ENCODE data around the gene NPFFR2.
"Not testable (repeated sequence)": the region's sequence is repeated elsewhere in the genome, so short reads cannot be mapped to it uniquely, and the experiment has no call there.

Gene NPFFR2

DNA sequence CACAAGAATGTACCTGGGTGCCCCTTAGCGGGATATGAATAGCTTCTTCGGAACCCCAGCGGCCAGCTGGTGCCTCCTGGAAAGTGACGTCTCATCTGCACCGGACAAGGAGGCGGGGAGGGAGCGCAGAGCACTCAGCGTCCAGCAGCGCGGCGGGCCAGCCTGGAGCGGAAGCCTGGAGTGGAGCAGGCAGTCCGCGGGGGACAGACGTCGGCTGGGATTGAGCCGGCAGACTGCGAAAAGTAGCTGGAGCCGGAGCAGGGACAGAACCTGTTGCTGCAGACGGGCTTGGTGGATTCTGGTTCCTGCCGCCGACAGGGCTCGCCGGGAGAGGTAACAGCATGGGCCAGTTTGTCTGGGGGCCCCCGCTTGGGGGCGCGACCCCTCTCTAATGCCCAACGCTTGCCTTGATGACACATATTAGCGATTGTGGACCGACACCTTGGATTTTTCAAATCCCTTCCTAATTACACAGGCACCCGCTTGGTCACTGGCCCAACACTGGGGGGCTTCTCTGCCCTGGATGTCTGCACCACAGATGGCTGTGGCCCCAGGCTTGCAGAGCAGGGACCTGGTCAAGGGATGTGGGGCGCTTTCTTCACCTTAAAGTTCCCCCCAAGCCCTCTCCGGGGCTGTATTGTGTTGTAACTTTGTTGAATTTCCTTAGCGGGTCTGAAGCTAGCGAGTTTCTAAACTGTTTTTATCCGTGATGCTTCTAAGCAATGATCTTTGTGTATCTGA is at the start of gene NPFFR2:
Gene NPFFR2 (plus strand): TSS at position 133 of the 741 bp plus-strand sequence. CDS start 96,592 bp downstream, outside the sequence.
- no peak for DNase-seq

- DNase-seq, result no peak
Measured at GRCh38 chr4:71992571-71993312, 39.1 kb upstream of the NPFFR2 start.

- no peak for DNase-seq
Measured at GRCh38 chr4:71994559-71994958, 37.2 kb upstream of the NPFFR2 start.

GRCh38 chr4:71995297-71995696 is 36.5 kb upstream of the NPFFR2 start:
- no peak for DNase-seq

GRCh38 chr4:72006586-72006985 is 25.2 kb upstream of the NPFFR2 start:
- no peak for DNase-seq

GRCh38 chr4:72011906-72012305 is 19.9 kb upstream of the NPFFR2 start:
- no peak for DNase-seq

DNA sequence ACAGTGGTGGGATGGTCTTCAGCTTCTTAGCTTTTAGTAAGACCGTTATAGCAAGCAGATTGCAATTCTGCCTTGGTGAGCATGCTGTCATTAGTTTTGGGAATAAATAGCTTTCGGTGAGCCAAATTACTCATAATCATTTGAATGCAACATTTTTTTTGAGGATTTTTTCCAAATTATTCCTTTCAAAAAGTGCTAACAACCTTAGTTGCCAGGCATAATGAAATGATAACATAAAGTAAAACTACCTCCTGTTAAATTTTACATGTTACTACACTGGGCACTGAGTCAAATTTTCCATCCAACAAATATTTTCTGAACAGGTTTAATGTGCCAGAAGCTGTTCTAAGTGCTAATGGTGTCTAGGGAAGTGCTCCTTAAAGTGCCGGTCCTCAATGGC is 15.8 kb upstream of the NPFFR2 start:
- DNase-seq, result no peak

GRCh38 chr4:72019688-72020087 is 12.1 kb upstream of the NPFFR2 start:
- no peak for DNase-seq

DNA sequence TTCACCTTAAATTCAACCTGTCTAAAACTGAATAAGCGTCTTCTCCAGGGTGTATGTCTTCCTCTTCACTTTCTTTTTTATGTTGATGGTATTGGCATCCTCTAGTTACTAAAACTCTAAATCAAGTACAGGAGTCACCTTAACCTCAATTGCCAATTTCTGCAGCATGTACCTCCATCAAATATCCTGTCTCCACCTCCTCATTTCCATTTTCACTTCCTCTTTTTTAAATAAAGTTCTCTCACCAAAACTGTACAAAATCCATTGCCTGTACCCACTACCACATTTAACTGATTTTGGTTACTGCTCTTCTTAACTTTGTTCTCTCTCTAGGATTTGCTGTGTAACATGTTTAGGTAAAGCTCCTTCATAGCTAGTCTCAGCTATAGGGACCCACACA is 9.2 kb upstream of the NPFFR2 start:
- DNase-seq, result no peak

DNA sequence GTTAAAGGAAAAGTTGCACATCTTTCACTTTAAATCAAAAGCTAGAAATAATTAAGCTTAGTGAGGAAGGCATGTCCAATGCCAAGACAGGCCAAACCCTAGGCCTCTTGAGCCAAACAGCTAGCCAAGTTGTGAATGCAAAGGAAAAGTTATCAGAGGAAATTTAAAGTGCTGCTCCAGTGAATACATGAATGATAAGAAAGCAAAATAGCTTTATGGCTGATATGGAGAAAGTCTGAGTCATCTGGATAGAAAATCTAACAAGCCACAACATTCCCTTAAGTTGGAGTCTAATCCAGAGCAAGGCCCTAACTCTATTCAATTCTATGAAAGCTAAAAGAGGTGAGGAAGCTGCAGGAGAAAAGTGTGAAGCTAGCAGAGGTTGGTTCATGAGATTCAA is 23.8 kb downstream of the NPFFR2 start:
- no peak for DNase-seq

DNA sequence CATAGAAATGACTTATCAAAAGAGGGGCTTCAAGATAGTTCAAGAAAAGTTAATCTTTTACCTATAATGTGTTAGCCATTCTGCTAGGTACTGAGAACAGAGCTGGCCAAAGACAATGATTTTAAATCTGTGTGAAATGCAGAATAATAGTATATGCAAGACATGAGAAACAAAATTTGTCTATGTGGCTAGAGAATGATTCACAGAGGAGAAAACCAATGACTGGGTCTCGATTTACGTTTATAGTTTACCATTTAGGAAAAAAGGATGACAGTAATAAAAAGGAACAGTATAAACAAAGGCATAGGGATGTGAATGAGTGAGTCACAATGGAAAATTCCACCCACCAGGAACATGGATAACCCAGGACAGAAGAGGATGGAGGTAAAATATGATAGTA is 31.9 kb downstream of the NPFFR2 start:
- no peak for DNase-seq

GRCh38 chr4:72067051-72067450 is 35.3 kb downstream of the NPFFR2 start:
- no peak for DNase-seq

- DNase-seq, result no peak
Measured at GRCh38 chr4:72073816-72074215, 42.0 kb downstream of the NPFFR2 start.

DNA sequence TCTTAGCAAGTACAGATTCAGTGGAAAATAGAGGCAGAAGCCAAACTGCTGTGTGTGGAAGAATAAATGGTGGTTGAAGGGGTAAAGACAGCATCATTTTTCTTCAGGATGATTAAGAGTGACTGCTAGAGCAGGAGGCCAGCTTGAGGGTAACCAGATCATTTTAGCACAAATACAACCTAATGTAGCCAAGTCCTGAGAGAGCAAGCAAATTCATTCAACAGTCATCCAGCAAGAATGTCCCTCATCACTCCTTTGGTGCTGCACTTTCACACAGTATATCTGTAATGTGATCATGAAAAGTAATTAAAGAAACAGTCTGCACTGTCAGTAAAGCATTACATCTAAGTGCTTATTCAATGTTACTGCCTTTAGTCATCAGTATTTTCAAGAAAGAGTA is 44.8 kb downstream of the NPFFR2 start:
- no peak for DNase-seq

- no peak for DNase-seq
Measured at GRCh38 chr4:72077346-72077745, 45.5 kb downstream of the NPFFR2 start.

- DNase-seq, result no peak
Measured at GRCh38 chr4:72084587-72085011, 52.8 kb downstream of the NPFFR2 start.

DNA sequence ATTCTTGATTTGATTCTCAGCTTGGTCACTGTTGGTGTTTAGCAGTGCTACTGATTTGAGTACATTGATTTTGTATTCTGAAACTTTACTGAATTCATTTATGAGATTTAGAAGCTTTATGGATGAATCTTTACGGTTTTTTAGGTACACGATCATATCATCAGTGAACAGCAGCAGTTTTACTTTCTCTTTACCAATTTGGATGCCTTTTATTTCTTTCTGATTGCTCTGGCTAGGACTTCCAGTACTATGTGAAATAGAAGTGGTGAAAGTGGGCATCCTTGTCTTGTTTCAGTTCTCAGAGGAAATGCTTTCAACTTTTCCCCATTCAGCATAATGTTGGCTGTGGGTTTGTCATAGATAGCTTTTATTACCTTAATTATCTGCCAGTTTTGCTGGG is 58.8 kb downstream of the NPFFR2 start:
- not testable (repeated sequence) for DNase-seq

DNA sequence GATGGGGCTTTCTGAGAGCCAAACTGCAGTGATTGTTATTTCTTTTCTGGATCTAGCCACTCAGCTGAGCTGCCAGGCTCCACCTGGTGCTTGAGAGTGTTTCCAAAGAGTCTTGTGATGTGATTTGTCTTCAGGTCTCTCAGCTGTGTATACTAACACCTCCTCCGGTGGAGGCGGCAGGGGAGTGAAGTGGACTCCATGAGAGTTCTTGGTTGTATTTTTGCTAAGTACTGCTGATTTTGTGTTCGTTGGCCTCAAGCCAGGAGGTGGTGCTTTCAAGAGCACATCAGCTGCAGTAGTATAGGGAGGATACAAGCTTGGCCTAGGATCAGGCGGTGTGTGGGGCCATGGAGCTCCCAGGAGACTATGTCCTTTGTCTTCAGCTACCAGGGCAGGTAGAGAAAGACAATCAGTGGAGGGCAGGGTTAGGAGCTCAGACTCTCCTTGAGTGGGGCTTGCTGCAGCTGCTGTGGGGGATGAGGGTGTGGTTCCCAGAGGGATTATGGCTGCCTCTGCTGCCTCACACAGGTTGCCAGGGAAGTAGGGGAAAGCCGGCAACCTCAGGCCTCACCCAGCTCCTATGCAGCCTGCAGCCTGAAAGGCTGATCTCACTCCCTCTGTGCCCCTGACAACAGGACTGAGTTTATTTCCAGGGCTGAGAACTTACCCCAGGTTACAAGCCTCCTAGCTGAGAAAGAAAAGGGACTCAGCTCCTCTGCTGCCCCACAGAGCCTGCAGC is 62.4 kb downstream of the NPFFR2 start:
- no peak for DNase-seq

DNA sequence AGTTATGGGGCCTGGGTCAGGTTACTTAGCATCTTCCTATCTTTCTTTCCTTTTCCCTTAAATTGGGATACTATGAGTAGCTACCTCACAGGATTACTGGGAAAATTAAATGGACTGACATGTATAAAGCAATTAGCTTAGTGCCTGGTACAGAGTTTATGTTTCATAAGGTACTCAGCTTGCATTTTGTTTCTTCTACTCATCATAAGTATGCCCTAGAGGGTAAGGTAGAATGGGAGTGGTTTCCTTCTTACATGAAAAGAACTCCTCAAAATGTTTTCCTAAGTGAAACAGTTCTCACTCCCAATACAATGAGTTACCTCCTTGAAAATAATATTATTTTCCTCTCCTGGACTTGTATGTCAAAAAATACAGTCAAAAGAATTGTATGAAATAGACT is 75.7 kb downstream of the NPFFR2 start:
- DNase-seq, result no peak

GRCh38 chr4:72109364-72109763 is 77.6 kb downstream of the NPFFR2 start:
- no peak for DNase-seq

- DNase-seq, result no peak
Measured at GRCh38 chr4:72109959-72110497, 78.2 kb downstream of the NPFFR2 start.

- DNase-seq, result no peak
Measured at GRCh38 chr4:72110886-72111285, 79.1 kb downstream of the NPFFR2 start.

DNA sequence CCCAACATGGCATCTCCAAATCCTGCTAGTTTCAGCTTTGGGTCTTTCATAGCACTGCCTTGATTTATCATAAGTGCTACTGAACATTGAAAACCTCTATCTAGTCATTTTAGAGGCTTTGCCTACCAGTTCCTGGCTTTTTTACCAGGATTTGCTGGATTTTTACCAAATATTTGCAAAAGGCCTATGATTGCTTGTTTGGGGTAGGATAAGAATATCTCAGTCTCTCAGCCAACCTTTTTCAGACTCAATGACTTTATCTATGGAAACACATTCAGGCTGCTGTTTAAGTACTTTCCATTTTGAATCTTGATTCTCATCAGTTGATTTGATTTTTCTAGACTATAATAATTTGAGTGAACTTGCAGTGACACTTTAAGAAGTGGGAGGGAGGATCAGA is 80.1 kb downstream of the NPFFR2 start:
- DNase-seq, result no peak

All from NCI-H1930 (cell line).